A549 (cell line): Measurements from ENCODE around the gene FAN1.

Source experiments
- CBX8 ChIP-seq: fragments of 200-600 bp; sonication (generic); IDR thresholded peaks from 2 replicates; pipeline ENCODE4 v1.6.1; 2016
- KDM1A ChIP-seq: fragments of 200-600 bp; sonication (generic); IDR thresholded peaks from 2 replicates; pipeline ENCODE4 v1.6.1; 2016; ENCODE audit warnings: low read depth, mild to moderate bottlenecking
- MAFK ChIP-seq: fragments of 450-650 bp; IDR thresholded peaks from 2 replicates; pipeline ENCODE4 v1.6.1; 2014; ENCODE audit not compliant: partially characterized antibody
- MYC ChIP-seq: IDR thresholded peaks from 2 replicates; pipeline ENCODE4 v1.6.1; 2012; ENCODE audit warnings: mild to moderate bottlenecking, inconsistent platforms, low read length, improper control_type of control experiment, borderline replicate concordance
- RCOR1 ChIP-seq: fragments of 150-350 bp; IDR thresholded peaks from 2 replicates; pipeline ENCODE4 v1.6.1; 2014; ENCODE audit warnings: antibody characterized with exemption, low read length, low read depth
- RNF2 ChIP-seq: fragments of 200-600 bp; sonication (generic); IDR thresholded peaks from 2 replicates; pipeline ENCODE4 v1.6.1; 2016; ENCODE audit warnings: low read depth, mild to moderate bottlenecking, antibody characterized with exemption, moderate library complexity, borderline replicate concordance
- TF ChIP-seq, protein P1 (sequence below): fragments of >200 bp; sonication (Bioruptor Twin); formaldehyde crosslinking; IDR thresholded peaks from 3 replicates; pipeline ENCODE4 v1.6.1; 2016
- TF ChIP-seq, protein P2 (sequence below): fragments of 200-600 bp; sonication (generic); IDR thresholded peaks from 2 replicates; pipeline ENCODE4 v1.6.1; 2016; ENCODE audit warnings: antibody characterized with exemption, mild to moderate bottlenecking, moderate library complexity
- TF ChIP-seq, protein P3 (sequence below): IDR thresholded peaks from 2 replicates; pipeline ENCODE4 v1.6.1; 2012
- TF ChIP-seq, protein P4 (sequence below): fragments of >200 bp; sonication (Bioruptor Twin); formaldehyde crosslinking; IDR thresholded peaks from 3 replicates; pipeline ENCODE4 v1.5.1; 2016
- TF ChIP-seq, protein P5 (sequence below): IDR thresholded peaks from 2 replicates; pipeline ENCODE4 v1.6.1; 2012; ENCODE audit warnings: low read depth, borderline replicate concordance

DNA sequence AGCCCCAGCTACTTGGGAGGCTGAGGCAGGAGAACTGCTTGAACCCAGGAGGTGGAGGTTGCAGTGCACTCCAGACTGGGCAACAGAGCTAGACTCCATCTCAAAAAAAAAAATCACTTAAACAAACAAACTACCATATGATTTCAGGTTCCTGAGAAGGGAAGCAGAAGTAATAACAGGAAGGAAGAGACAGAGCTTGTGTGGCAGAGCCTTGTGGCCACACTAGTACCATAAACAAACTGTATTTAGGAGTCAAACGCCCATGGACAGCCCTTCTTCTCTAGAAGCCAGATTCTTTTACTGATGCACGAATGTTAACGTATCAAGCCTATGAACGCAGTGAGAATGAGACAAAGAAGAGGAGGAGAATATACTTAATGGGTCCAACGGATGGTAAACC lies 75.7 kb downstream of the FAN1 start:
- TF ChIP-seq, protein P1, sequence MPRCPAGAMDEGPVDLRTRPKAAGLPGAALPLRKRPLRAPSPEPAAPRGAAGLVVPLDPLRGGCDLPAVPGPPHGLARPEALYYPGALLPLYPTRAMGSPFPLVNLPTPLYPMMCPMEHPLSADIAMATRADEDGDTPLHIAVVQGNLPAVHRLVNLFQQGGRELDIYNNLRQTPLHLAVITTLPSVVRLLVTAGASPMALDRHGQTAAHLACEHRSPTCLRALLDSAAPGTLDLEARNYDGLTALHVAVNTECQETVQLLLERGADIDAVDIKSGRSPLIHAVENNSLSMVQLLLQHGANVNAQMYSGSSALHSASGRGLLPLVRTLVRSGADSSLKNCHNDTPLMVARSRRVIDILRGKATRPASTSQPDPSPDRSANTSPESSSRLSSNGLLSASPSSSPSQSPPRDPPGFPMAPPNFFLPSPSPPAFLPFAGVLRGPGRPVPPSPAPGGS = no peak
- TF ChIP-seq, protein P2, sequence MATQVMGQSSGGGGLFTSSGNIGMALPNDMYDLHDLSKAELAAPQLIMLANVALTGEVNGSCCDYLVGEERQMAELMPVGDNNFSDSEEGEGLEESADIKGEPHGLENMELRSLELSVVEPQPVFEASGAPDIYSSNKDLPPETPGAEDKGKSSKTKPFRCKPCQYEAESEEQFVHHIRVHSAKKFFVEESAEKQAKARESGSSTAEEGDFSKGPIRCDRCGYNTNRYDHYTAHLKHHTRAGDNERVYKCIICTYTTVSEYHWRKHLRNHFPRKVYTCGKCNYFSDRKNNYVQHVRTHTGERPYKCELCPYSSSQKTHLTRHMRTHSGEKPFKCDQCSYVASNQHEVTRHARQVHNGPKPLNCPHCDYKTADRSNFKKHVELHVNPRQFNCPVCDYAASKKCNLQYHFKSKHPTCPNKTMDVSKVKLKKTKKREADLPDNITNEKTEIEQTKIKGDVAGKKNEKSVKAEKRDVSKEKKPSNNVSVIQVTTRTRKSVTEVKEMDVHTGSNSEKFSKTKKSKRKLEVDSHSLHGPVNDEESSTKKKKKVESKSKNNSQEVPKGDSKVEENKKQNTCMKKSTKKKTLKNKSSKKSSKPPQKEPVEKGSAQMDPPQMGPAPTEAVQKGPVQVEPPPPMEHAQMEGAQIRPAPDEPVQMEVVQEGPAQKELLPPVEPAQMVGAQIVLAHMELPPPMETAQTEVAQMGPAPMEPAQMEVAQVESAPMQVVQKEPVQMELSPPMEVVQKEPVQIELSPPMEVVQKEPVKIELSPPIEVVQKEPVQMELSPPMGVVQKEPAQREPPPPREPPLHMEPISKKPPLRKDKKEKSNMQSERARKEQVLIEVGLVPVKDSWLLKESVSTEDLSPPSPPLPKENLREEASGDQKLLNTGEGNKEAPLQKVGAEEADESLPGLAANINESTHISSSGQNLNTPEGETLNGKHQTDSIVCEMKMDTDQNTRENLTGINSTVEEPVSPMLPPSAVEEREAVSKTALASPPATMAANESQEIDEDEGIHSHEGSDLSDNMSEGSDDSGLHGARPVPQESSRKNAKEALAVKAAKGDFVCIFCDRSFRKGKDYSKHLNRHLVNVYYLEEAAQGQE = no peak
- TF ChIP-seq, protein P3, sequence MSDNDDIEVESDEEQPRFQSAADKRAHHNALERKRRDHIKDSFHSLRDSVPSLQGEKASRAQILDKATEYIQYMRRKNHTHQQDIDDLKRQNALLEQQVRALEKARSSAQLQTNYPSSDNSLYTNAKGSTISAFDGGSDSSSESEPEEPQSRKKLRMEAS = no peak
- TF ChIP-seq, protein P4, sequence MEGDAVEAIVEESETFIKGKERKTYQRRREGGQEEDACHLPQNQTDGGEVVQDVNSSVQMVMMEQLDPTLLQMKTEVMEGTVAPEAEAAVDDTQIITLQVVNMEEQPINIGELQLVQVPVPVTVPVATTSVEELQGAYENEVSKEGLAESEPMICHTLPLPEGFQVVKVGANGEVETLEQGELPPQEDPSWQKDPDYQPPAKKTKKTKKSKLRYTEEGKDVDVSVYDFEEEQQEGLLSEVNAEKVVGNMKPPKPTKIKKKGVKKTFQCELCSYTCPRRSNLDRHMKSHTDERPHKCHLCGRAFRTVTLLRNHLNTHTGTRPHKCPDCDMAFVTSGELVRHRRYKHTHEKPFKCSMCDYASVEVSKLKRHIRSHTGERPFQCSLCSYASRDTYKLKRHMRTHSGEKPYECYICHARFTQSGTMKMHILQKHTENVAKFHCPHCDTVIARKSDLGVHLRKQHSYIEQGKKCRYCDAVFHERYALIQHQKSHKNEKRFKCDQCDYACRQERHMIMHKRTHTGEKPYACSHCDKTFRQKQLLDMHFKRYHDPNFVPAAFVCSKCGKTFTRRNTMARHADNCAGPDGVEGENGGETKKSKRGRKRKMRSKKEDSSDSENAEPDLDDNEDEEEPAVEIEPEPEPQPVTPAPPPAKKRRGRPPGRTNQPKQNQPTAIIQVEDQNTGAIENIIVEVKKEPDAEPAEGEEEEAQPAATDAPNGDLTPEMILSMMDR = no peak
- TF ChIP-seq RNF2 (no peak), MAFK (no peak), CBX8 (no peak), RCOR1 (no peak), KDM1A (no peak), MYC (no peak)
- TF ChIP-seq, protein P5, sequence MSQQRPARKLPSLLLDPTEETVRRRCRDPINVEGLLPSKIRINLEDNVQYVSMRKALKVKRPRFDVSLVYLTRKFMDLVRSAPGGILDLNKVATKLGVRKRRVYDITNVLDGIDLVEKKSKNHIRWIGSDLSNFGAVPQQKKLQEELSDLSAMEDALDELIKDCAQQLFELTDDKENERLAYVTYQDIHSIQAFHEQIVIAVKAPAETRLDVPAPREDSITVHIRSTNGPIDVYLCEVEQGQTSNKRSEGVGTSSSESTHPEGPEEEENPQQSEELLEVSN = no peak
